Liver (tissue), 9 donors: Measurements from ENCODE around the gene SYT2. TPM values are rescaled to one million over a fixed set of nuclear protein-coding genes. Genes with fewer than 3 reads are reported as not detected.
A peak's percentile ranks its signal among the peaks of the same experiment; 100 is the strongest.

Experiments
- DNase-seq: peaks from one replicate; pipeline ENCODE4 v3.0.0-alpha.2; 2017; ENCODE audit warnings: low spot score
- H3K27ac ChIP-seq, 2 donors: one replicate each; pipeline ENCODE4 v1.7.0; 2013; ENCODE audit warnings: inconsistent platforms in 2 of 2, low read length in 2 of 2, control low read depth in 1 of 2, low read depth in 1 of 2, mild to moderate bottlenecking in 1 of 2
- H3K27me3 ChIP-seq, 4 donors: one replicate each; pipeline versions ENCODE4 v1.6.1 to v1.7.0; 2013; ENCODE audit warnings: low read length in 3 of 4, inconsistent platforms in 1 of 4, mild to moderate bottlenecking in 1 of 4, moderate library complexity in 1 of 4; ENCODE audit not compliant: control insufficient read depth in 4 of 4, insufficient read depth in 4 of 4
- H3K36me3 ChIP-seq, 4 donors: one replicate each; pipeline versions ENCODE4 v1.6.1 to v1.7.0; 2013; ENCODE audit warnings: low read length in 3 of 4, mild to moderate bottlenecking in 3 of 4, low read depth in 1 of 4, moderate library complexity in 1 of 4; ENCODE audit not compliant: control insufficient read depth in 4 of 4, insufficient read depth in 3 of 4
- H3K4me1 ChIP-seq, 4 donors: one replicate each; pipeline versions ENCODE4 v1.6.1 to v1.7.0; 2013; ENCODE audit warnings: low read length in 3 of 4, mild to moderate bottlenecking in 3 of 4, moderate library complexity in 1 of 4; ENCODE audit not compliant: control insufficient read depth in 4 of 4, insufficient read depth in 4 of 4
- H3K4me3 ChIP-seq, 3 donors: one replicate each; pipeline versions ENCODE4 v1.6.1 to v1.7.0; 2013; ENCODE audit warnings: low read length in 3 of 3, control low read depth in 1 of 3, low read depth in 1 of 3, mild to moderate bottlenecking in 1 of 3
- H3K9ac ChIP-seq, 2 donors: one replicate each; pipeline ENCODE4 v1.7.0; 2013; ENCODE audit warnings: low read length in 2 of 2, mild to moderate bottlenecking in 2 of 2, moderate library complexity in 2 of 2, control low read depth in 1 of 2, low read depth in 1 of 2
- H3K9me3 ChIP-seq, 4 donors: one replicate each; pipeline versions ENCODE4 v1.6.1 to v1.7.0; 2013; ENCODE audit warnings: low read length in 3 of 4; ENCODE audit not compliant: control insufficient read depth in 4 of 4
- FOXA1 ChIP-seq: IDR thresholded peaks from 2 replicates; pipeline ENCODE4 v1.6.1; 2016; ENCODE audit warnings: antibody characterized with exemption
- FOXA2 ChIP-seq: IDR thresholded peaks from 2 replicates; pipeline ENCODE4 v1.6.1; 2016; ENCODE audit warnings: antibody characterized with exemption
- HNF4A ChIP-seq, 2 donors: conservative IDR thresholded peaks; 2 replicates each; pipeline ENCODE4 v1.6.1; 2016; ENCODE audit warnings: antibody characterized with exemption in 2 of 2, mild to moderate bottlenecking in 2 of 2
- HNF4G ChIP-seq: IDR thresholded peaks from 2 replicates; pipeline ENCODE4 v1.6.1; 2016; ENCODE audit warnings: antibody characterized with exemption
- JUND ChIP-seq, 2 donors: IDR thresholded peaks; 2 replicates each; pipeline ENCODE4 v1.6.1; 2016; ENCODE audit warnings: antibody characterized with exemption in 2 of 2
- RAD21 ChIP-seq, 2 donors: IDR thresholded peaks; 2 replicates each; pipeline ENCODE4 v1.6.1; 2016; ENCODE audit warnings: antibody characterized with exemption in 2 of 2, mild to moderate bottlenecking in 2 of 2
- RXRA ChIP-seq, 2 donors: IDR thresholded peaks; 2 replicates each; pipeline ENCODE4 v1.6.1; 2017 to 2018; ENCODE audit warnings: antibody characterized with exemption in 2 of 2, mild to moderate bottlenecking in 1 of 2
- WGBS: extraction: QIAGEN DNeasy Blood & Tissue Kit; methylation state at CpG from one replicate; pipeline ENCODE4 v1.1.7; 2013; 5-methylcytosine and 5-hydroxymethylcytosine counted together
- polyA plus RNA-seq, 2 donors: library from polyadenylated mRNA; stranded (reverse) in 1 of 2; unstranded in 1 of 2; fragments of 200-250 nt in 1 of 2; fragments of >200 nt in 1 of 2; fragmentation: Nextera tagmentation in 1 of 2; extraction: Ambion mirVana in 1 of 2; gene quantifications; one replicate each; pipeline versions ENCODE4 v1.2.1 to v1.2.3, GENCODE V29; 2013 to 2015
- total RNA-seq, 2 donors: library from RNA; depleted of rRNA; stranded (reverse); fragments of >200 nt; gene quantifications; one replicate each; pipeline ENCODE4 v1.2.3, GENCODE V29; 2014
- TF ChIP-seq, protein P1 (sequence below): IDR thresholded peaks from 2 replicates; pipeline ENCODE4 v1.6.1; 2016; ENCODE audit warnings: antibody characterized with exemption
- TF ChIP-seq, protein P2 (sequence below): IDR thresholded peaks from 2 replicates; pipeline ENCODE4 v1.6.1; 2016; ENCODE audit warnings: antibody characterized with exemption, mild to moderate bottlenecking
- TF ChIP-seq, protein P3 (sequence below): fragments of 150-350 bp; IDR thresholded peaks from 2 replicates; pipeline ENCODE4 v1.5.1; 2017; ENCODE audit warnings: improper control_type of control experiment, low read depth, low read length; ENCODE audit not compliant: missing input control
- TF ChIP-seq, protein P4 (sequence below): IDR thresholded peaks from 2 replicates; pipeline ENCODE4 v1.6.1; 2016; ENCODE audit warnings: antibody characterized with exemption
- donor health status: healthy.
- donor health status: healthy.
- donor health status: healthy.
- donor health status: healthy.
- donor health status: healthy.

SYT2 gene
- total and polyA plus RNA-seq, 4 donors, result under 0.01 to 0.07 TPM; not detected in 2

DNA sequence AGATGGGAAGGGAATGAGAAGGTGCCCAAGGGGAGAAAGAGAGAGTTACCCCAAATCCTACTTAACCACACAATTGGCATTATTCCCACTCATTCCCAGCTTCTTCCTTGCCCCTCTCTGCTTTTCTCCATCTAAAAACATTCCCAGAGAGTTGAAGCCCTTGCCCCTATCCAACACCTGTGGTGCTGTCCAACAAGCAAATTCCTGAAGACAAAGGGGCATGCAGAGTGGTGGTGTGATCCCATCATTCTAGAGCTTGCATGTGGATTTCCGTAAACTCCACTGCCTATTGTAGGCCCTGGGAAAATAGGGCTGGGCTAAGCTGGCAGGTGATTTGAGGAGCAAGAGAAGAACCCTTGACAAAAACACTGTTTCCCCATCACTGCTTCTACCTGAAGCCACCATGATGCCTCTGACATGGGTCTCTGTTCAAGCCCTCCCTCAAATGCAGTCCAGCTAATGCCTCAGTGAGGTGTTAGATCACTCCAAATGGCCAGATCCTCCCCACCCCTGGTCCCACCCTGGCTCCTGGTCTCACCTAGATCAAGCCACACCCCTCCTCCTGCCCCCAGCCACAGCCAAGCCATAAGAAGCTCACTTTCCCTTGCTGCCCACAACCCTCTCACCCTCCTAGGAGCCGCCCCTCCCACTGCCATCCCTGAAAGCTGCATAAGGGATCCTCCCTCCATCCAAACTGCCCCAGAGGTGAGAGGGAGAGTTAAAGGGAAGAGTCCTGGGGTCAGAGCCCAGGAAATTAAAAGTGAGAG lies 29.5 kb downstream of the SYT2 start:
- Histone ChIP-seq H3K4me3 (no peak overlapping the region), H3K4me1 (no peaks in the 10 kb centered on the region), H3K27me3 (peaks cover 0 to 3% (median 0%) of the 10 kb centered on the region in 4 donors), H3K36me3 (no peaks in the 10 kb centered on the region), H3K9me3 (peaks cover 0 to 3% (median 0%) of the 10 kb centered on the region in 4 donors), H3K9ac (no peak overlapping the region), H3K27ac (no peak overlapping the region)
- 69% methylated on average over 2 of the region's 2 CpGs for WGBS
- no peak for DNase-seq
- TF ChIP-seq, protein P1, sequence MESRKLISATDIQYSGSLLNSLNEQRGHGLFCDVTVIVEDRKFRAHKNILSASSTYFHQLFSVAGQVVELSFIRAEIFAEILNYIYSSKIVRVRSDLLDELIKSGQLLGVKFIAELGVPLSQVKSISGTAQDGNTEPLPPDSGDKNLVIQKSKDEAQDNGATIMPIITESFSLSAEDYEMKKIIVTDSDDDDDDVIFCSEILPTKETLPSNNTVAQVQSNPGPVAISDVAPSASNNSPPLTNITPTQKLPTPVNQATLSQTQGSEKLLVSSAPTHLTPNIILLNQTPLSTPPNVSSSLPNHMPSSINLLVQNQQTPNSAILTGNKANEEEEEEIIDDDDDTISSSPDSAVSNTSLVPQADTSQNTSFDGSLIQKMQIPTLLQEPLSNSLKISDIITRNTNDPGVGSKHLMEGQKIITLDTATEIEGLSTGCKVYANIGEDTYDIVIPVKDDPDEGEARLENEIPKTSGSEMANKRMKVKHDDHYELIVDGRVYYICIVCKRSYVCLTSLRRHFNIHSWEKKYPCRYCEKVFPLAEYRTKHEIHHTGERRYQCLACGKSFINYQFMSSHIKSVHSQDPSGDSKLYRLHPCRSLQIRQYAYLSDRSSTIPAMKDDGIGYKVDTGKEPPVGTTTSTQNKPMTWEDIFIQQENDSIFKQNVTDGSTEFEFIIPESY, result no peak
- TF ChIP-seq, protein P2, sequence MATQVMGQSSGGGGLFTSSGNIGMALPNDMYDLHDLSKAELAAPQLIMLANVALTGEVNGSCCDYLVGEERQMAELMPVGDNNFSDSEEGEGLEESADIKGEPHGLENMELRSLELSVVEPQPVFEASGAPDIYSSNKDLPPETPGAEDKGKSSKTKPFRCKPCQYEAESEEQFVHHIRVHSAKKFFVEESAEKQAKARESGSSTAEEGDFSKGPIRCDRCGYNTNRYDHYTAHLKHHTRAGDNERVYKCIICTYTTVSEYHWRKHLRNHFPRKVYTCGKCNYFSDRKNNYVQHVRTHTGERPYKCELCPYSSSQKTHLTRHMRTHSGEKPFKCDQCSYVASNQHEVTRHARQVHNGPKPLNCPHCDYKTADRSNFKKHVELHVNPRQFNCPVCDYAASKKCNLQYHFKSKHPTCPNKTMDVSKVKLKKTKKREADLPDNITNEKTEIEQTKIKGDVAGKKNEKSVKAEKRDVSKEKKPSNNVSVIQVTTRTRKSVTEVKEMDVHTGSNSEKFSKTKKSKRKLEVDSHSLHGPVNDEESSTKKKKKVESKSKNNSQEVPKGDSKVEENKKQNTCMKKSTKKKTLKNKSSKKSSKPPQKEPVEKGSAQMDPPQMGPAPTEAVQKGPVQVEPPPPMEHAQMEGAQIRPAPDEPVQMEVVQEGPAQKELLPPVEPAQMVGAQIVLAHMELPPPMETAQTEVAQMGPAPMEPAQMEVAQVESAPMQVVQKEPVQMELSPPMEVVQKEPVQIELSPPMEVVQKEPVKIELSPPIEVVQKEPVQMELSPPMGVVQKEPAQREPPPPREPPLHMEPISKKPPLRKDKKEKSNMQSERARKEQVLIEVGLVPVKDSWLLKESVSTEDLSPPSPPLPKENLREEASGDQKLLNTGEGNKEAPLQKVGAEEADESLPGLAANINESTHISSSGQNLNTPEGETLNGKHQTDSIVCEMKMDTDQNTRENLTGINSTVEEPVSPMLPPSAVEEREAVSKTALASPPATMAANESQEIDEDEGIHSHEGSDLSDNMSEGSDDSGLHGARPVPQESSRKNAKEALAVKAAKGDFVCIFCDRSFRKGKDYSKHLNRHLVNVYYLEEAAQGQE, result peak; percentile 75
- TF ChIP-seq FOXA1, result no peak

DNA sequence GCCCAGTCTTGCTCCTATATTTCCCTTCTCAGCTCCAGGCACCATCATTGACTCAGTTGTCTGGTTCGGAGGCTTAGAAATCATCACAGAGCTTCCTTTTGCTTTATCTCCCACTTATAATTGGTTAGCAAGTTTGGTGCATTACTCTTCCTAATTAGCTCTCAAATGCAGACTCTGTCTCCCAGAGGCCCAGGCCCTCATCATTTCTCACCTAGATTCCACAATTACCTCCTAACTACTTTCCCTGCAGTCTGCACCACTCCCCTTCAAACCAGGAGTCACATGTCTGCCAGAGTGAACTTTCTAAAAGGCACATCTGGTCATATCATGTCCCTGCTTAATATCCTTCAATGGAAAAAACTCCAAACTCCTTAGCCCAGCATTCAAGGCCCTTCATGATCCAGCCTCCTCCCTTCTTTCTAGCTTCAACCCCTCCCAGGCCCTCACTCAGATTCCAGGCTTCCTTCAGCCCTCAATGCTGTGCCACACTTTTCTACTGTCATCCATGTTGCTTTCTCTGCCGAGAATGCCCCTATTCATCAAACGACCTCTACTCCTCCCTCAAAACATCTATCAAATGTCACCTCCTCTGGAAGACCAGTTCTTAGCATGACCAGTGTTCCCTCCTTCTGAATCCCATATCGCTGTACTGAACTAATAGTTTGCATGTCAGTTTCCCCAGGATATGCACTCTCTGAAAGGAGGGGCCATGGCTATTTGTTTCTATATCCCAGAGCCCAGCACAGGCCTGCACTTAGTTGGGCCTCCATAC lies 30.7 kb downstream of the SYT2 start:
- H3K9ac ChIP-seq, result no peak overlapping the region
- 62% methylated on average over 4 of the region's 4 CpGs for WGBS
- no peaks in the 10 kb centered on the region for H3K36me3 ChIP-seq
- no peaks in the 10 kb centered on the region for H3K4me1 ChIP-seq
- no peak overlapping the region for H3K4me3 ChIP-seq
- H3K9me3 ChIP-seq, result peaks cover 0 to 3% (median 0%) of the 10 kb centered on the region in 4 donors
- TF ChIP-seq HNF4G (no peak), RAD21 (IDR thresholded peaks at IDR 0.05) (no peak), JUND (IDR thresholded peaks at IDR 0.05) (no peak), RXRA (IDR thresholded peaks at IDR 0.05) (no peak), FOXA2 (no peak), HNF4A (conservative IDR thresholded peaks at IDR 0.05) (no peak)
- TF ChIP-seq, protein P3, sequence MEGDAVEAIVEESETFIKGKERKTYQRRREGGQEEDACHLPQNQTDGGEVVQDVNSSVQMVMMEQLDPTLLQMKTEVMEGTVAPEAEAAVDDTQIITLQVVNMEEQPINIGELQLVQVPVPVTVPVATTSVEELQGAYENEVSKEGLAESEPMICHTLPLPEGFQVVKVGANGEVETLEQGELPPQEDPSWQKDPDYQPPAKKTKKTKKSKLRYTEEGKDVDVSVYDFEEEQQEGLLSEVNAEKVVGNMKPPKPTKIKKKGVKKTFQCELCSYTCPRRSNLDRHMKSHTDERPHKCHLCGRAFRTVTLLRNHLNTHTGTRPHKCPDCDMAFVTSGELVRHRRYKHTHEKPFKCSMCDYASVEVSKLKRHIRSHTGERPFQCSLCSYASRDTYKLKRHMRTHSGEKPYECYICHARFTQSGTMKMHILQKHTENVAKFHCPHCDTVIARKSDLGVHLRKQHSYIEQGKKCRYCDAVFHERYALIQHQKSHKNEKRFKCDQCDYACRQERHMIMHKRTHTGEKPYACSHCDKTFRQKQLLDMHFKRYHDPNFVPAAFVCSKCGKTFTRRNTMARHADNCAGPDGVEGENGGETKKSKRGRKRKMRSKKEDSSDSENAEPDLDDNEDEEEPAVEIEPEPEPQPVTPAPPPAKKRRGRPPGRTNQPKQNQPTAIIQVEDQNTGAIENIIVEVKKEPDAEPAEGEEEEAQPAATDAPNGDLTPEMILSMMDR, result no peak
- TF ChIP-seq, protein P4, sequence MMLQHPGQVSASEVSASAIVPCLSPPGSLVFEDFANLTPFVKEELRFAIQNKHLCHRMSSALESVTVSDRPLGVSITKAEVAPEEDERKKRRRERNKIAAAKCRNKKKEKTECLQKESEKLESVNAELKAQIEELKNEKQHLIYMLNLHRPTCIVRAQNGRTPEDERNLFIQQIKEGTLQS, result no peak
- DNase-seq, result no peak
- no peak overlapping the region for H3K27ac ChIP-seq
- H3K27me3 ChIP-seq, result no peaks in the 10 kb centered on the region
